Hematopoietic multipotent progenitor cell treated with erythropoietin and hydrocortisone succinate and interleukin-3 and kit ligand, for 15 days (in vitro differentiated cells): Measurements from ENCODE around the gene ABCC3.

Experiments used
- DNase-seq: peaks from one replicate; pipeline ENCODE4 v3.0.0-alpha.2; 2015; ENCODE audit warnings: low spot score

ABCC3 gene

GRCh38 chr17:50737118-50737698 lies 102.5 kb downstream of the ABCC3 start:
- no peak for DNase-seq

DNA sequence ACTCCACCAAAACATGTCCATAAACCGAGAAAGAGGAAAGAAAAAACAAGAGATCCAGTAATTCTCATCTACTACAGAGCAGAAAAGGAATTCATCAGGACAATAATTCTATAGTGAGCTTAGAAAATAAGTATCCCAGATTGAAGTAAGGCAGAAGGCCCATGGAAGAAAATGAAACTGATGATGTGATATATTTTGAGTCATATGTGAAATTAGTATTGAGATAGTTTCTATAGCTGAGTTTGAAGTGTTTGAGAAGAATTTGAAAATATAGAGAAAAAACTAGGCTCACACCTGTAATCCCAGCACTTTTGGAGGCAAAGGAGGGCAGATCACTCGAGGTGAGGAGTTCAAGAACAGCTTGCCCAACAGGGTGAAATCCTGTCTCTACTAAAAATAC lies 104.4 kb downstream of the ABCC3 start:
- no peak for DNase-seq
